ENCODE measurements around the gene ZNF254.
"Not testable (repeated sequence)": the region's sequence is repeated elsewhere in the genome, so short reads cannot be mapped to it uniquely, and the experiment has no call there.

The ZNF254 gene

GRCh38 chr19:24086974-24087595 is at the start of gene ZNF254:
ZNF254 (plus strand) TSS chr19:24087187; CDS start chr19:24087308, 121 bp downstream.
- DNase-seq (ENCODE audit: low read depth, low spot score): peak; percentile 96

- no peak for DNase-seq (ENCODE audit: low read depth, low spot score)
These were observed 46.4 kb upstream of the ZNF254 start for GRCh38 chr19:24040621-24041020.

GRCh38 chr19:24041326-24041725 is 45.7 kb upstream of the ZNF254 start:
- not testable (repeated sequence) for DNase-seq (ENCODE audit: low read depth, low spot score)

DNA sequence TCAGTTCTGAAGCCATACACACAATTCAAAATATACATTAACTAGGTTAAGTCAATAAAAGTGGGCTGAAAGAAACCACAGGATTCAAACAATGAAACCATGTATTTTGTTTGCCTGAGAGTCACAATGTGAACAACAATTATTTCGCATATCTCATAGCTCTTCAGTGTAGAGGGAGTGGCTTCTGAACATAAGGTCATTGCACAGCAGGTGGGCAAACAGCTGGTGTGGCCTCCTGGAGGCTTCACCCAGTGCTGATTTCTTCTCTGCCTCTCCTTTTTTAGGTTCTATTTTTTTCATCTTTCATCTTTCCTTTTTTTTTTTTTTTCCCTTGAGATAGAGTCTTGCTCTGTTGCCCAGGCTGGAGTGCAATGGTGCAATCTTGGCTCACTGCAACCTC is 40.4 kb upstream of the ZNF254 start:
- no peak for DNase-seq (ENCODE audit: low read depth, low spot score)

DNA sequence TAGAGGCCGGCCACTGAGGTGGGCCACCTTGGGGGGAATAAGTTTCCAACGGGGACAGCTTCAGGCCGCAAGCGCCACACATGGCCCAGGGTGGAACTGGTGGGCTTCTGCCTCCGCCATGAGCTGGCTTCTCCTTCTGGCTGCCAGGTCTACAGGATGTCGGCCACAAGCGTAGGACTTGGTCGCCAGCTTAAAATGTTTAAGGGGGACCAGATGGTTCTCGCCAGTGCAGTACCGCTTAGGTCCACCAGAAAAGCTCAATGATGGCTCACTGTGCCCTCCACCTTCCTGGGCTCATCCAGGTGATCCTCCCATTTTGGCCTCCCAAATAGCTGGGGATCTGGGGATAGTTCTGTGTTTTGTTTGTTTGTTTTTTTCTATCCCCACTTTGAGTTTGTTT is 38.7 kb upstream of the ZNF254 start:
- no peak for DNase-seq (ENCODE audit: low read depth, low spot score)

DNA sequence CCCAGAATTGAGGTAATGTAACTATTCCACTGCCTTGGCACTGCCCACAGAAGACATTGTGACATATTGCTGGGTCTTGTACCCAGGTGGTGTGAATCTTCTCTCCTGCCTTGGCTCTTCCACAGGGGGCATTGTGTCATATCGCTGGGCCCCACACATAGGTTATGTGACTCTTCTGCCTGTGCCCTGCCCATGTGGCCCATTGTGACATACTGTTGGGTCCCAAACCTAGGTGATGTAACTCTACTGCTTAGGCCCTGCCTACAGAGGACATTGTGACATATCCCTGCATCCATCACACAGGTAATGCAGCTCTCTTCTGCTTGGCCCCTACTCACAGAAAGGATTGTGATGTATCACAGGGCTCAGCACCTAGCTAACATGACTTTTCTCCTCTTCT is 37.5 kb upstream of the ZNF254 start:
- no peak for DNase-seq (ENCODE audit: low read depth, low spot score)

DNA sequence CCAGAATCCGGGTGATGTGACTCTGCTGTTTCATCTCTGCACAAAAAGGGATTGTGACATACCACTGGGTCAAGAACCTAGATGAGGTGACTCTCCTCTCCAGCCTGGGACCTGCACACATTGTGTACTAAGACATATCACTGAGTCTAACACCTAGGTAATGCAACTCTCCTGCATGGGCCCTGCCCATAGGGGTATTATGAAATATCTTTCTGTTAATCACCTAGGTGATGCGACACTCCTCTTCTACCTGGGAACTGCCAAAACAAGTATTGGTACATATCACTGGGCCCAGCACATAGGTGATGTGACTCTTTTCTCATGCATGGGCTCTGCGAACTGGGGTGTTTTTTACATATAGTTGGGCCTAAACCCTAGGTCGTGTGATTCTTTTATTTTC is 35.5 kb upstream of the ZNF254 start:
- DNase-seq (ENCODE audit: low read depth, low spot score): no peak

- no peak for DNase-seq (ENCODE audit: low read depth, low spot score)
These were observed 34.2 kb upstream of the ZNF254 start for GRCh38 chr19:24052811-24053210.

DNA sequence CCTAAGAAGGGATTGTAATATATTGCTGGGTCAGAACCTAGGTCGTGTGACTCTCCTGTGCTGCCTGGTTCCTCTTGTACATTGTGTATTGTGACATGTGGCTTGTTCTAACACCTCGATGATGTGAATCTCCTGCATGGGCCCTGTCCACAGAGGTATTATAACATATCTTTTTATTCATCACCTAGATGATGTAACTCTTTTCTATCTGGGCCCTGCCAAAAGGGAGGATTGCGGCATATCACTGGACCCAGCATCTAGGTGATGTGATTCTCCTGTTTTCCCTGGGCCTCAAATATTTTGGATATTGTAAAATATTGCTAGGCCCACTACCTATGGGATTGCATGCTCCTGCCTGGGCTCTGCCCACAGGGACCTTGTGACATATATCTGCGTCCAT is 33.4 kb upstream of the ZNF254 start:
- no peak for DNase-seq (ENCODE audit: low read depth, low spot score)

DNA sequence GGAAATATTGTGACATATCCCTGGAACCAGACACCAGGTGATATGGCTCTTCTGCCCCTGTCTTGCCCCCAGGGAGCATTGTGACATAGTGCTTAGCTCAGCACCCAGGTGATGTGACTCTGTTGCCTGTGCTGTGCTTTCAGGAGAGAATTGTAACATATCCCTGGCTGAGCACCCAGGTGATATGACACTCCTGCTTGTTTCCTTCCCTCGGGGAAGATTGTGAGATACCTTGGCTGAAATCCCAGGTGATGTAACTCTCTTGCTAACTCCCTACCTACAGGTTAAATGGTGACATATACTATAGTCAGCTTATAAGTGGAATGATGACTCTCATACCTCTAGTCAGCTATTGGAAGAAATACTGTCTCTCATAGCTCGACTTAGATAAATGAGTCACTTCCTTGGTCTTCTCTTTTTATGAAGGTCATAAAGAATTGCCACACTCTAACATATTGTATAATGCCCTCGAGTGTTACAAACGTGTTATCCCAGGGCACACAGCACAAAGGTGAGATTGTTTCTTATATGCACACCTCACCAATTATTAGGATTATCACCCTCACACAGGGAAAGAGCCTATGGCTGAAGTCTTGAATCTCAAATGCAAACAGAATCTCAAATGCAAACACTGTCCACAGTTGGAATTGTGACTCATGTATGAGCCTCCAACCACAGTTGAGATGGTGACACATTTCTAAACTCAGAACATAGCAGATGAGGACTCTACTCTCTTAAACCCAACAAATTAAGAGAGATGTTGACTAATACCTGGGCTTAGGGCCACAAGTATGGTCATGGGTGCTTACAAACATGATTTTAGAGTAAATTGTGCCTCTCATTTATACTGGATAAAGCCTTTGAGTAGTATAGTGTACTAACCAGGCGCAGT is 32.7 kb upstream of the ZNF254 start:
- DNase-seq (ENCODE audit: low read depth, low spot score): no peak

DNA sequence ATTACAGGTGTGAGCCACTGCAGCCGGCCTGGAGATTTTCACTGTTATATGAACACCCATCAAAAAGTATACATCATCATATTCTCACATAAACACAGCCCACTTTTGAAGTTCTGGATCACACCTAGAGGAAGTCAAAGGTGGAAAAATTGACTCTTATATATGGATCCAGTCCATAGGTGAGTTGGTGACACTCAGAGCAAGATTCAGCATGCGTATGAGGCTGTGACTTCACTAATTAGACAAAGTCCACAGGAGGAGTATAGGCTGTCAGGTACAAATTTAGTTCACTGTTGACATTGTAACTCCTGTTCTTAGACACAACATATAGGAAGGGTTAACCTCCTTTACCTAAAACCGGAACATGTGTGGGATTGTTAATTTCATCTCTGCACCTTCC is 31.4 kb upstream of the ZNF254 start:
- DNase-seq (ENCODE audit: low read depth, low spot score): no peak

DNA sequence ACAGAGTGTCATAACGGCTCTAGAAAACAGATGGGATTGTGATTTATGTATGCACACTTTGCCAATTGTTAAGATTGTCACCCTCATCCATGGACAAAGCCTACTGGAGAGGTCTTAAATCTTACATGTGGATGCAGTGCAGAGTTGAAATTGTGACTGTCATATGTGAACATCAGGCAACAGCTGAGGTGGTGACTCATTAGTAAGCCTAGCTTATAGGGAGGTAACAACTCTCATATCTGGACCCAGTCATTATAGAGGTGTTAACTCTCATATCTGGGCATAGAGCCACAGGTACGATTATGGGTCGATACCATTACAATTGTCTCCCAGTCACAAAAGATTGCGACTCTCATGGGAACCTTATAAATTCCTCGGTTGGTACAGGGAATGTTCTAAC is 29.8 kb upstream of the ZNF254 start:
- DNase-seq (ENCODE audit: low read depth, low spot score): no peak

DNA sequence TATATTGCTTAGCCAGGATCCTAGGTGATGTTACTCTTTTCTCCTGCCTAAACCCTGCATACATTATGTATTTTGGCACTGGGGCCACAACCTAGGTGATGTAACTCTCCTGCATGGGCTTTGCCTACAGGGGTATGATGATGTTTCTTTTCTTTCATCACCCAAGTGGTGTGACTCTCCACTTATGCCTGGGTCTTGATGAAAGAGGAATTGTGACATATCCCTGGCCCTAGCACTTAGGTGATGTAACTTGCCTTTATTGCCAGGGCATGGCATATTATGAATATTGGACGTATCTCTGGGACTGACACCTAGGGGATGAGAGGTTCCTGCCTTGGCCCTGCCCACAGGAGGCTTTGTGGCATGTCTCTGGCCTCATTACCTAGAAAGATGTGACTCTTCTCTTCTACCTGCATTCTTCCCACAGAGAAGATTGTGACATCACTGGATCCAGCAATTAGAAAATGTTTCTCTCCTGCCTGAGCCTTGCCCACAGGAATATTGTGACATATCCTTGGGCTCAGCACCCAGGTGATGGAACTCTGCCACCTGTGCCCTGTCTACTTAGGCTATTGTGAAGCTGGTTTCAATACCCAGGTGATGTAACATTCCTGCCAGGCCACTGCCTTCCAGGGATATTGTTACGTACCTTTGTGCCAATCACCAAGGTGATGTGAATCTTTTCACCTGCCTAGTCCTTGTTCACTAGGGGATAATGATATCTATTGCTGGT is 27.3 kb upstream of the ZNF254 start:
- DNase-seq (ENCODE audit: low read depth, low spot score): no peak

DNA sequence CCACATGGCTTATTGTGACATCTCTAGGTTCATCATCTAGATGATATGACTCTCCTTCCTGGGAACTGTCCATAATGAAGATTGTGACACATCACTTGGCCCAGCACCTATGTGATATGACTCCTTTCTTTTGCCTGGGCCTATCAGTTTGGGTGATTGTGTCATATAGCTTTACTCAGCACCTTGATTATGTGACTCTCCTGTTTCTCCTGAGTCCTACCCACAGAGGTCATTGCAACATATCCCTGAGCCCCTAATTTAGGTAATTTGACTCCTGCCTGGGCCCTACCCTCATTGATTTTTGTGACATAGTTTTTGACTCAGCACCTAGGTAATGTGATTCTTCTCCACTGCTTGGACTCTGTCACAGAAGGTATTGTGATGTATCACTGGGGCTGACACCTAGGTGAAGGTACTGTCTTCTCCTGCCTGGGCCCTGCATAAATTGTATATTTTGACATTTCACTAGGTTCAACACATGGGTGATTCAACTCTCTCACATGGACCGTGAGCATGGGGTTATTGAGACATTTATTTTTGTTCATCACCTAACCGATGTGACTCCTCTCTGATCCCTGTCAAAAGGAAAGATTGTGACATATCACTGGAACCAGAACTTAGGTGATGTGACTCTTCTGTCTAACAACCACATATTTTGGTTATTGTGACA is 26.2 kb upstream of the ZNF254 start:
- no peak for DNase-seq (ENCODE audit: low read depth, low spot score)

DNA sequence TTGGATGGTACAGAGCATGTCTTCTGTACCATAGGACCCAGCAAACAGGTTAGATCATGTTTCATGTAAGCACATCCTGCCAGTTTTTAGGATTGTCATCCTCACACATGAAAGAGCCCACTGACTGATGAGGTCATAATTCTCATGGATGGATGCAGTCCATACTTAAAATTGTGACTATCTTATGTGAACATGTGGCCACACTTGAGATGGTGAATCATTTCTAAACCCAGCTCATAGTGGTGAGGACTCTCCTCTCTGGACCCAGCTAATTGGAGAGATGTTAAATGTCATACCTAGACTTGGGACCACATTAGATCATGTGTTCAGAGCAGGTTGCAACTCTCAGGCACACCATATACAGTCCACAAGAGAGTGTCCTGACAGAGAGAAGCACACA is 24.8 kb upstream of the ZNF254 start:
- DNase-seq (ENCODE audit: low read depth, low spot score): no peak

GRCh38 chr19:24063295-24063694 is 23.7 kb upstream of the ZNF254 start:
- DNase-seq (ENCODE audit: low read depth, low spot score): no peak

- no peak for DNase-seq (ENCODE audit: low read depth, low spot score)
These were observed 22.8 kb upstream of the ZNF254 start for GRCh38 chr19:24064175-24064574.

DNA sequence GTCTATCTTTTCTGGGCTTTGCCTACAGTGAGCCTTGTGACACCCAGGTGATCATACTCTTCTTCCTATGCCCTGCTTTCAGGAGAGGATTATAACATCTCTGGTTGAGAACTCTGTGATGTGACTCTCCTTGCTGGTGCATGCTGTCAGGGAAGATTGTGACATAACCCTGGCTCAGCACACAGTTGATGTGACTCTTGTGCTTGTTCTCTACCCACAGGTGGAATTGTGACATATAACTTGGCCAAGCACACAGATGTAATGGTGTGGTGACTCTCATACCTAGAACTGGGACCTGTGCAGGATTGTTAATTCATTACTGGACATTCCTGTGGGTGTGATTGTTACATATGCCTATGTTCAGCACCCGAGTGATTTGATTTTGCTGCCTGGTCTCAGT is 21.7 kb upstream of the ZNF254 start:
- DNase-seq (ENCODE audit: low read depth, low spot score): no peak

GRCh38 chr19:24065865-24066604 is 21.0 kb upstream of the ZNF254 start:
- DNase-seq (ENCODE audit: low read depth, low spot score): no peak

GRCh38 chr19:24069905-24070657 is 16.9 kb upstream of the ZNF254 start:
- no peak for DNase-seq (ENCODE audit: low read depth, low spot score)

- no peak for DNase-seq (ENCODE audit: low read depth, low spot score)
These were observed 15.9 kb upstream of the ZNF254 start for GRCh38 chr19:24071078-24071477.

Data from iPS DF 19.7 (cell line).